Retinal pigment epithelial cell (primary cell): Measurements from ENCODE around the gene BCAS4.

Source experiments
- DNase-seq: peaks from one replicate; pipeline ENCODE4 v3.0.0-alpha.2; 2010; ENCODE audit warnings: low read depth
- H3K4me3 ChIP-seq: 2 replicates; pipeline ENCODE4 v1.5.1; 2011; ENCODE audit warnings: mild to moderate bottlenecking, low read length, control low read depth, moderate library complexity
- CTCF ChIP-seq: conservative IDR thresholded peaks from 2 replicates; pipeline ENCODE4 v1.5.1; 2011; ENCODE audit warnings: low read depth, low read length, control low read depth, inconsistent platforms

The BCAS4 gene

GRCh38 chr20:50885068-50885467 is 90.2 kb downstream of the BCAS4 start:
- no peak overlapping the region for H3K4me3 ChIP-seq
- TF ChIP-seq CTCF = no peak
- no peak for DNase-seq

GRCh38 chr20:50885781-50886180 is 90.9 kb downstream of the BCAS4 start:
- no peak overlapping the region for H3K4me3 ChIP-seq
- DNase-seq = no peak
- no peak for TF ChIP-seq CTCF

- H3K4me3 ChIP-seq = no peak overlapping the region
- no peak for TF ChIP-seq CTCF
- no peak for DNase-seq
These were observed 91.4 kb downstream of the BCAS4 start for GRCh38 chr20:50886184-50886790.

GRCh38 chr20:50887576-50887975 is 92.7 kb downstream of the BCAS4 start:
- H3K4me3 ChIP-seq = no peak overlapping the region
- no peak for DNase-seq
- TF ChIP-seq CTCF = no peak

GRCh38 chr20:50891138-50891537 is 96.3 kb downstream of the BCAS4 start:
- DNase-seq = no peak
- TF ChIP-seq CTCF = no peak

GRCh38 chr20:50892394-50892793 is 97.5 kb downstream of the BCAS4 start:
- TF ChIP-seq CTCF = no peak
- DNase-seq = no peak

More at GRCh38 chr20:50891138-50891537, 96.3 kb downstream of the BCAS4 start:
- H3K4me3 ChIP-seq = no peak overlapping the region

GRCh38 chr20:50893620-50894019 is 98.8 kb downstream of the BCAS4 start:
- no peak for DNase-seq
- TF ChIP-seq CTCF = no peak
- no peak overlapping the region for H3K4me3 ChIP-seq

More at GRCh38 chr20:50892394-50892793, 97.5 kb downstream of the BCAS4 start:
- no peak overlapping the region for H3K4me3 ChIP-seq
